Gastrocnemius medialis (tissue), 4 donors: ENCODE data around the gene PAFAH2. TPM values are rescaled to one million over a fixed set of nuclear protein-coding genes. Genes with fewer than 3 reads are reported as not detected.

Experiments used
- ATAC-seq, 2 donors: fragments of 150-250 bp; one replicate each; pipeline ENCODE4 v1.9.1; 2016
- DNase-seq, 2 donors: peaks; one replicate each; pipeline ENCODE4 v3.0.0-alpha.2; 2019
- H3K27ac ChIP-seq, 4 donors: fragments of 200-600 bp; sonication (generic); 1 replicate in 1 of 4; 2 replicates in 3 of 4; pipeline ENCODE4 v1.5.1; 2016 to 2018; ENCODE audit warnings: mild to moderate bottlenecking in 2 of 4, moderate library complexity in 1 of 4
- H3K27me3 ChIP-seq, 3 donors: fragments of 200-600 bp; sonication (generic) in 2 of 3; 1 replicate in 1 of 3; 2 replicates in 2 of 3; pipeline versions ENCODE4 v1.5.1 to v1.6.0; 2016 to 2019; ENCODE audit warnings: mild to moderate bottlenecking in 1 of 3, moderate library complexity in 1 of 3
- H3K36me3 ChIP-seq, 2 donors: fragments of 200-600 bp; sonication (generic) in 1 of 2; one replicate each; pipeline ENCODE4 v1.5.1; 2017 to 2018
- H3K4me1 ChIP-seq, 2 donors: fragments of 200-600 bp; sonication (generic) in 1 of 2; one replicate each; pipeline ENCODE4 v1.5.1; 2016 to 2017; ENCODE audit warnings: mild to moderate bottlenecking in 2 of 2
- H3K4me3 ChIP-seq, 4 donors: fragments of 200-600 bp; sonication (generic) in 3 of 4; 1 replicate in 1 of 4; 2 replicates in 3 of 4; pipeline ENCODE4 v1.5.1; 2016 to 2019; ENCODE audit warnings: mild to moderate bottlenecking in 2 of 4
- H3K9me3 ChIP-seq, 3 donors: fragments of 200-600 bp; sonication (generic) in 2 of 3; 1 replicate in 1 of 3; 2 replicates in 2 of 3; pipeline ENCODE4 v1.5.1; 2016 to 2019
- POLR2A ChIP-seq, 2 donors: fragments of 450-650 bp; IDR thresholded peaks; one replicate each; pipeline ENCODE4 v1.6.1; 2017; ENCODE audit warnings: antibody characterized with exemption in 2 of 2, mild to moderate bottlenecking in 2 of 2, moderate library complexity in 2 of 2
- in situ Hi-C, 4 donors: fragments of 200-750 bp; cut with MboI; loops; one replicate each; pipeline versions ENCODE4 v1.15.0 to v1.8.0; 2017; ENCODE audit warnings: low sequenced_read_pairs in 4 of 4
- intact Hi-C: fragments of 100-400 bp; cut with DNase I; formaldehyde crosslinking; loops from one replicate; pipeline ENCODE4 v1.15.1; 2023; ENCODE audit warnings: low total_unique reads
- total RNA-seq, 4 donors: library from RNA; depleted of rRNA; stranded (reverse); fragments of >200 nt; gene quantifications; one replicate each; pipeline versions ENCODE4 v1.1.0 to v1.2.3, GENCODE V29; 2016
- TF ChIP-seq, protein P1 (sequence below), 5 experiments: fragments of 450-650 bp in 3 of 5; fragments of 200-600 bp in 2 of 5; sonication (generic) in 2 of 5; IDR thresholded peaks in 4 of 5; conservative IDR thresholded peaks in 1 of 5; 1 replicate in 4 of 5; 2 replicates in 1 of 5; pipeline ENCODE4 v1.5.1; 2016 to 2019; ENCODE audit warnings: antibody characterized with exemption in 5 of 5, mild to moderate bottlenecking in 3 of 5, moderate library complexity in 3 of 5

Gene PAFAH2
- total RNA-seq, 4 donors from 2014 or later: 9.0 to 35.5 (median 16.1) TPM

DNA sequence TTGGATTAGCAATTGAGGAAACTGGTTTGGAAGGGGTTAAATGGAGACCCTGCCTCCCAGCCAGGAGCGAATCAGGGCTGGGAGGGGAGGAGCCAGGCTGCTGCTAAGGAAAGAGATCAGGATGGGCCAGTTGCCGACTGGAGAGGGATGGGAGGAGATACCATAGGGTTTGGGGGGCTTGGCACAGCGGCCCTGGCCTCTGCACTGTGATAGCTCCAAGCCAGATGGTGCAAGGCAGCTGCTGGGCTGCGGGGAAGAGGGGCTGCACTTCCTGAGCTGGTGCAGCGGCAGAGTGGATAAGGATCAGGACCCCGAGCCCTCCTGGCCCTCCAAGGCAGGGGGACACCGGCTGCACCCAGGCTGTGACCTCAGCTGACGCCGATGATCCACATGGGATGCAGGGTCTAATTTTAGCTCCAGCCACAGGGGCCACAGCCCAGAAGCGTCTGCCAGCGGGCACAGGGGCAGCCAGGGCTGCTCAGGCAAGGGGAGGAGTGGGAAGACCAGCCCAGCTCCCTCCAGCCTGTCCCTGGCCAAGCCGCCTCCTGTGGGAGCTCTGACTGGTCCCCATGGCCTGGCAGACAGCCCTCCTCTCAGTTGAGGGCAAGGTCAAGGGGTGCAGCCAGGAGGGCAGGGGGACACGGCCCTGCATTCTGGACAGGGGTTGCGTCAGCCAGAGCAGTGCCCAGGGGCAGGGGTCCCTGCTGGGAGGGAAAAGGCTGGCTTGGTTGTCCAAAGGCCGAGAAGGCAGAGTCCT, 24.0 kb upstream of the PAFAH2 start, which contains the start of gene EXTL1:
Gene EXTL1, plus strand, starts transcription at position 129 of the 757 bp plus-strand sequence. CDS start 872 bp downstream, outside the sequence.
- H3K27ac ChIP-seq: peak within 1 kb of the TSS; percentile 74 to 82 (median 78)
- in situ Hi-C loops: no loop called here
- DNase-seq (peak in 1 of 2 donors; percentile 83), ATAC-seq (peak; percentile 38 to 74)
- peaks cover 22 to 57% of the 10 kb centered on the region in 2 donors for H3K4me1 ChIP-seq
- intact Hi-C loops: no loop called here
- no peak within 1 kb of the TSS for H3K4me3 ChIP-seq
- TF ChIP-seq POLR2A (IDR thresholded peaks at IDR 0.05): no peak
- TF ChIP-seq, protein P1, sequence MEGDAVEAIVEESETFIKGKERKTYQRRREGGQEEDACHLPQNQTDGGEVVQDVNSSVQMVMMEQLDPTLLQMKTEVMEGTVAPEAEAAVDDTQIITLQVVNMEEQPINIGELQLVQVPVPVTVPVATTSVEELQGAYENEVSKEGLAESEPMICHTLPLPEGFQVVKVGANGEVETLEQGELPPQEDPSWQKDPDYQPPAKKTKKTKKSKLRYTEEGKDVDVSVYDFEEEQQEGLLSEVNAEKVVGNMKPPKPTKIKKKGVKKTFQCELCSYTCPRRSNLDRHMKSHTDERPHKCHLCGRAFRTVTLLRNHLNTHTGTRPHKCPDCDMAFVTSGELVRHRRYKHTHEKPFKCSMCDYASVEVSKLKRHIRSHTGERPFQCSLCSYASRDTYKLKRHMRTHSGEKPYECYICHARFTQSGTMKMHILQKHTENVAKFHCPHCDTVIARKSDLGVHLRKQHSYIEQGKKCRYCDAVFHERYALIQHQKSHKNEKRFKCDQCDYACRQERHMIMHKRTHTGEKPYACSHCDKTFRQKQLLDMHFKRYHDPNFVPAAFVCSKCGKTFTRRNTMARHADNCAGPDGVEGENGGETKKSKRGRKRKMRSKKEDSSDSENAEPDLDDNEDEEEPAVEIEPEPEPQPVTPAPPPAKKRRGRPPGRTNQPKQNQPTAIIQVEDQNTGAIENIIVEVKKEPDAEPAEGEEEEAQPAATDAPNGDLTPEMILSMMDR (IDR thresholded peaks at IDR 0.05 in 4 of 5, conservative IDR thresholded peaks at IDR 0.05 in 1 of 5): no peak
- no peaks in the 10 kb centered on the region for H3K36me3 ChIP-seq
- H3K9me3 ChIP-seq: no peaks in the 10 kb centered on the region
- no peaks in the 10 kb centered on the region for H3K27me3 ChIP-seq

DNA sequence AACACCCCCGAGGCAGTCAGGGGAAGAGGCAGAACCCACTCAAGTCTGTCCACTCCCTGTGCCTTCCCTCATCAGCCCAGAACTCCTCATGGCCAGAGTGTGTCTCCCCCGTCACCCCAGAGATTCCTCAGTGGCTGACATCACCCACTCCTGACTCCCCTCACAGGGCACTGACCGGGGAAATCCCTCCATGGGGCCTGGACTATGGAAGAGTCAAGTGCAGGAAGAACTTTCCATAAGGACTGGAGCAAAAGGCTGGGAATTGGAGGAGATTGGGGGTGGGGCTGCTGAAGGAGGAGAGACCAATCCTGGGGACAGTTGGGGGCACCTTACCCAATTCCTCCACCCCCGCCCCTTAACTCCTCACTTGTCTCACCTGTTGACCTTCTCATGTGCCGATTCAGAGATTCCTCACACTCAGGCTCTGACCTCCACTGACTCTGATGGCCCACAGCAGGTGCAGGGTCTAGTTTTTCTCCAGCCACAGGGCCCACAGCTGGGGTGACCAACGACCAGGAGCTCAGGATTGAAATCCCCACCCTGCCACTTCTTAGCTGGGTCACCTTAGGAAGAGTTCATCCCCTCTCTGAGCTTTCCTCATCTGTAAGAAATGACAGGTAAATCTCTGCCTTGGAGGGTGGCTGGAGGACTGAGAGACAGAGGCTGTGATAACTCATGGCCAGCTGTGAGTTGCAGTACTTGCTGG, 23.2 kb upstream of the PAFAH2 start:
- no peak for TF ChIP-seq POLR2A (IDR thresholded peaks at IDR 0.05)
- TF ChIP-seq, protein P1 (IDR thresholded peaks at IDR 0.05 in 4 of 5, conservative IDR thresholded peaks at IDR 0.05 in 1 of 5): no peak
- Histone ChIP-seq H3K27me3 (no peaks in the 10 kb centered on the region), H3K4me3 (no peak overlapping the region), H3K36me3 (no peaks in the 10 kb centered on the region), H3K27ac (peak overlapping the region; percentile 74 to 82 (median 78)), H3K4me1 (peaks cover 22 to 57% of the 10 kb centered on the region in 2 donors), H3K9me3 (no peaks in the 10 kb centered on the region)
- ATAC-seq: no peak
- in situ Hi-C loops (no loop called here), intact Hi-C loops (no loop called here)
- DNase-seq: no peak

DNA sequence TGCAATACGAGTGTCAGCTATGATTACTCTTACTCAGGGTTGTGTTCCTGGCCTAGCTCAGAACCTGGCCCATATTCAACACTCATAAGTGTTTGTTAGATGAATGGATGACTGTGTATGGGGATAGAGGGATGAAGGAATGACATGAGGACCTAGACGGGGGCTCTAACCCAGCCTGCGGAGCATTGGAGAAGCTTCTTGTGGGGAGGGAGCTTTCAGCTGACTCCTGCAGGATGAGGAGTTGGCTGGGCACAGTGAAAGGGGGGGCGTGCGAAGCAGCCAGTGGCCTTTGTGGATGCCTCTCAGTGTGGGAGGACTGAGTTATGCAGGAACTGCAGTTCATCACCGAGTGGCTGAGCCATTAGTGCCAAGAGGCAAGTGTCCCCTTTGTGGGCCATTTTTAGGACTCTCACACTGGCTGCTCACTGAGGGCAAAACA, 22.5 kb upstream of the PAFAH2 start:
- H3K27ac ChIP-seq: peak overlapping the region; percentile 74 to 82 (median 78)
- TF ChIP-seq, protein P1 (IDR thresholded peaks at IDR 0.05 in 4 of 5, conservative IDR thresholded peaks at IDR 0.05 in 1 of 5): no peak
- TF ChIP-seq POLR2A (IDR thresholded peaks at IDR 0.05): no peak
- peaks cover 22 to 57% of the 10 kb centered on the region in 2 donors for H3K4me1 ChIP-seq
- DNase-seq (no peak), ATAC-seq (no peak)
- no peaks in the 10 kb centered on the region for H3K9me3 ChIP-seq
- intact Hi-C loops (no loop called here), in situ Hi-C loops (no loop called here)
- H3K36me3 ChIP-seq: no peaks in the 10 kb centered on the region
- H3K27me3 ChIP-seq: no peaks in the 10 kb centered on the region
- no peak overlapping the region for H3K4me3 ChIP-seq

DNA sequence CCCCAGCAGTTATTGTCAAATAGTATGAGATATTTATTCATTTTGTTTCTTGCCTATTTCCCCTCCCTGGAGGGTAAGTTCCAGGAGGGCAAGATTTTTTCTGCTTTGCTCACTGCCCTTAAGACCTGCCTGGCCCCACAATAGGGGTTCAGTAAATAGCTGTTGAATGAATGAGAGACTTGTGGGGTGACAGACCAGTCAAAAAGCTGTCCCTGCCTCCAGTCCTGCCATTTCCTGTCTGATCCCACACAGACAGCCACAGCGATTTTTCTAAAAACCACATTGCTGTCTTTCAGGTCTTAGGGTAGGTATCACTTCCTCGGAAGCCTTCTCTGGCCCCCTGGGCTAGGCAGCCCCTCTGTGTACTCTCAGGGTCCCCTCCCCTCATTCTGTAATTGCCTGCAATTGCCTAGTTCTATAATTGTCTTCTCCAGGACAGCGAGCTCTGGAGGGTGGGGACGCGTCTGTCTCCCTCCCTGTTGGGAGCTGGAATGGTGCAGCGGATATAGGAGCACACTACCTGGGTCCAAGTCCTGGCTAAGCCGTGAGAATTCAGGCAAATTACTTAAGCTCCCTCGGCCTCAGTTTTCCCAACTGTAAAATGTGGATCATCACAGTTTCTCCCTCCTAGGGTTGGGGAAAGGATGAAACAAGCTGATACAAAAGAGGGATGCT, 21.9 kb upstream of the PAFAH2 start:
- no peak for TF ChIP-seq POLR2A (IDR thresholded peaks at IDR 0.05)
- TF ChIP-seq, protein P1 (IDR thresholded peaks at IDR 0.05 in 4 of 5, conservative IDR thresholded peaks at IDR 0.05 in 1 of 5): no peak
- Histone ChIP-seq H3K27me3 (no peaks in the 10 kb centered on the region), H3K4me1 (peaks cover 22 to 56% of the 10 kb centered on the region in 2 donors), H3K9me3 (no peaks in the 10 kb centered on the region), H3K36me3 (no peaks in the 10 kb centered on the region), H3K4me3 (no peak overlapping the region), H3K27ac (peak overlapping the region in 3 of 4 donors; percentile 76 to 82 (median 79))
- intact Hi-C loops: no loop called here
- DNase-seq: no peak
- no peak for ATAC-seq
- in situ Hi-C loops: no loop called here
